ENCODE results near the gene RAD51B.

Gene RAD51B

DNA sequence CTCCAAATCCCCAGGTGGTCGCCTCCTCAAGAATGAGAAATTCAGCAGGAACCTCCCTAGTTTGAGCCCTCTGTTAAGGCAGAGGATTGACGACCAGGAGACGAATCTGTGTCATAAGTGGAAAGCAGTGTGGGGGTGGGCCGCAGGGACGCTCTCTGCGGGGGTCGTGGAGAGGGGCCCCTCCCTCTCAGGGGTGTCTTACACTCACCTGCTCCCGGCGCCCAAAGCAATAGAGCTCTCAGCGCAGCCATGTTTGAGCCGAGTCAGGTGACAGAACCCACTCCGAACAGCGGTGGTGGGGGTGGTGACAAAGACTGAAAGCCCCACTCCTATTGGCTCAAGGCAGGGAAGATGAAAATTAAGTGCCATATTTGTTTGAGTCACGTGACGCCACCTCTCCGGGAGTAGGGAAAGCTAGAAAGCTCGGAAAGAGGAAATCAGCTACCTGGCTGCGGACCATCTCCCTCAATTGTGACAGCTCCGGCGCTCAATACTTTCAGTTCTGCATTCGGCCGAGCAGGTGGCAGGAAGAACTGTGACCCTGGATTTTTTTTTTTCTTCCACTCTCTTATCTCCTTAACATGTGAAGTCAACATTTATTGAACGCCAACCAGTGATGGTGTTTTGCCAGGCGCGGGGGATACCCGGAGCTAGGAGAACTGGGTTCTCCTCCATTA, 3.1 kb upstream of the RAD51B start, which contains the start of gene ZFYVE26 (continued):
- TF ChIP-seq SCRT1 (tag by site-specific recombination; IDR thresholded peaks at IDR 0.05; ENCODE audit: borderline replicate concordance) (no peak), ZNF114 (tag by site-specific recombination; IDR thresholded peaks at IDR 0.05) (no peak), EGR2 (tag by site-specific recombination; IDR thresholded peaks at IDR 0.05; ENCODE audit: low read depth) (no peak), WT1 (tag by site-specific recombination; IDR thresholded peaks at IDR 0.05) (no peak), ZNF169 (tag by site-specific recombination; IDR thresholded peaks at IDR 0.05) (no peak), ZNF140 (tag by site-specific recombination; IDR thresholded peaks at IDR 0.05) (no peak), ZNF530 (tag by site-specific recombination; IDR thresholded peaks at IDR 0.05; ENCODE audit: low read depth) (no peak), ZNF292 (tag by site-specific recombination; IDR thresholded peaks at IDR 0.05; ENCODE audit: borderline replicate concordance, low read depth) (no peak), MEIS1 (CRISPR knock-in tag; IDR thresholded peaks at IDR 0.05; ENCODE audit: borderline replicate concordance) (no peak), SP3 (tag by site-specific recombination; IDR thresholded peaks at IDR 0.05) (peak; percentile 54), ZNF776 (tag by site-specific recombination; IDR thresholded peaks at IDR 0.05; ENCODE audit: borderline replicate concordance) (no peak), ZNF658 (tag by site-specific recombination; IDR thresholded peaks at IDR 0.05) (no peak), ZBTB8A (tag by site-specific recombination; IDR thresholded peaks at IDR 0.05) (no peak), ZNF121 (tag by site-specific recombination; IDR thresholded peaks at IDR 0.05) (no peak), ZNF335 (tag by site-specific recombination; conservative IDR thresholded peaks at IDR 0.05) (peak; percentile 38), ZNF585B (tag by site-specific recombination; IDR thresholded peaks at IDR 0.05) (no peak), ZNF623 (tag by site-specific recombination; IDR thresholded peaks at IDR 0.05) (no peak), GLIS1 (tag by site-specific recombination; IDR thresholded peaks at IDR 0.05) (peak; percentile 80), ZNF555 (tag by site-specific recombination; conservative IDR thresholded peaks at IDR 0.05) (no peak), ZNF791 (tag by site-specific recombination; IDR thresholded peaks at IDR 0.05) (no peak), ZNF707 (tag by site-specific recombination; IDR thresholded peaks at IDR 0.05) (no peak), ZBTB17 (tag by site-specific recombination; IDR thresholded peaks at IDR 0.05) (peak; percentile 87), GLI4 (tag by site-specific recombination; IDR thresholded peaks at IDR 0.05) (no peak), ZNF214 (tag by site-specific recombination; IDR thresholded peaks at IDR 0.05; ENCODE audit: borderline replicate concordance) (no peak), ZNF792 (tag by site-specific recombination; IDR thresholded peaks at IDR 0.05) (no peak), ZFP69B (tag by site-specific recombination; IDR thresholded peaks at IDR 0.05) (no peak)
- TF ChIP-seq, protein P1, sequence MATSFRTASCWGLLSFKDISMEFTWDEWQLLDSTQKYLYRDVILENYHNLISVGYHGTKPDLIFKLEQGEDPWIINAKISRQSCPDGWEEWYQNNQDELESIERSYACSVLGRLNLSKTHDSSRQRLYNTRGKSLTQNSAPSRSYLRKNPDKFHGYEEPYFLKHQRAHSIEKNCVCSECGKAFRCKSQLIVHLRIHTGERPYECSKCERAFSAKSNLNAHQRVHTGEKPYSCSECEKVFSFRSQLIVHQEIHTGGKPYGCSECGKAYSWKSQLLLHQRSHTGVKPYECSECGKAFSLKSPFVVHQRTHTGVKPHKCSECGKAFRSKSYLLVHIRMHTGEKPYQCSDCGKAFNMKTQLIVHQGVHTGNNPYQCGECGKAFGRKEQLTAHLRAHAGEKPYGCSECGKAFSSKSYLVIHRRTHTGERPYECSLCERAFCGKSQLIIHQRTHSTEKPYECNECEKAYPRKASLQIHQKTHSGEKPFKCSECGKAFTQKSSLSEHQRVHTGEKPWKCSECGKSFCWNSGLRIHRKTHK (tag by site-specific recombination; IDR thresholded peaks at IDR 0.05): no peak
- TF ChIP-seq, protein P2, sequence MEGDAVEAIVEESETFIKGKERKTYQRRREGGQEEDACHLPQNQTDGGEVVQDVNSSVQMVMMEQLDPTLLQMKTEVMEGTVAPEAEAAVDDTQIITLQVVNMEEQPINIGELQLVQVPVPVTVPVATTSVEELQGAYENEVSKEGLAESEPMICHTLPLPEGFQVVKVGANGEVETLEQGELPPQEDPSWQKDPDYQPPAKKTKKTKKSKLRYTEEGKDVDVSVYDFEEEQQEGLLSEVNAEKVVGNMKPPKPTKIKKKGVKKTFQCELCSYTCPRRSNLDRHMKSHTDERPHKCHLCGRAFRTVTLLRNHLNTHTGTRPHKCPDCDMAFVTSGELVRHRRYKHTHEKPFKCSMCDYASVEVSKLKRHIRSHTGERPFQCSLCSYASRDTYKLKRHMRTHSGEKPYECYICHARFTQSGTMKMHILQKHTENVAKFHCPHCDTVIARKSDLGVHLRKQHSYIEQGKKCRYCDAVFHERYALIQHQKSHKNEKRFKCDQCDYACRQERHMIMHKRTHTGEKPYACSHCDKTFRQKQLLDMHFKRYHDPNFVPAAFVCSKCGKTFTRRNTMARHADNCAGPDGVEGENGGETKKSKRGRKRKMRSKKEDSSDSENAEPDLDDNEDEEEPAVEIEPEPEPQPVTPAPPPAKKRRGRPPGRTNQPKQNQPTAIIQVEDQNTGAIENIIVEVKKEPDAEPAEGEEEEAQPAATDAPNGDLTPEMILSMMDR (tag by site-specific recombination; IDR thresholded peaks at IDR 0.05): no peak
- TF ChIP-seq, protein P3, sequence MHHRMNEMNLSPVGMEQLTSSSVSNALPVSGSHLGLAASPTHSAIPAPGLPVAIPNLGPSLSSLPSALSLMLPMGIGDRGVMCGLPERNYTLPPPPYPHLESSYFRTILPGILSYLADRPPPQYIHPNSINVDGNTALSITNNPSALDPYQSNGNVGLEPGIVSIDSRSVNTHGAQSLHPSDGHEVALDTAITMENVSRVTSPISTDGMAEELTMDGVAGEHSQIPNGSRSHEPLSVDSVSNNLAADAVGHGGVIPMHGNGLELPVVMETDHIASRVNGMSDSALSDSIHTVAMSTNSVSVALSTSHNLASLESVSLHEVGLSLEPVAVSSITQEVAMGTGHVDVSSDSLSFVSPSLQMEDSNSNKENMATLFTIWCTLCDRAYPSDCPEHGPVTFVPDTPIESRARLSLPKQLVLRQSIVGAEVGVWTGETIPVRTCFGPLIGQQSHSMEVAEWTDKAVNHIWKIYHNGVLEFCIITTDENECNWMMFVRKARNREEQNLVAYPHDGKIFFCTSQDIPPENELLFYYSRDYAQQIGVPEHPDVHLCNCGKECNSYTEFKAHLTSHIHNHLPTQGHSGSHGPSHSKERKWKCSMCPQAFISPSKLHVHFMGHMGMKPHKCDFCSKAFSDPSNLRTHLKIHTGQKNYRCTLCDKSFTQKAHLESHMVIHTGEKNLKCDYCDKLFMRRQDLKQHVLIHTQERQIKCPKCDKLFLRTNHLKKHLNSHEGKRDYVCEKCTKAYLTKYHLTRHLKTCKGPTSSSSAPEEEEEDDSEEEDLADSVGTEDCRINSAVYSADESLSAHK (tag by site-specific recombination; IDR thresholded peaks at IDR 0.05): no peak
- TF ChIP-seq, protein P4, sequence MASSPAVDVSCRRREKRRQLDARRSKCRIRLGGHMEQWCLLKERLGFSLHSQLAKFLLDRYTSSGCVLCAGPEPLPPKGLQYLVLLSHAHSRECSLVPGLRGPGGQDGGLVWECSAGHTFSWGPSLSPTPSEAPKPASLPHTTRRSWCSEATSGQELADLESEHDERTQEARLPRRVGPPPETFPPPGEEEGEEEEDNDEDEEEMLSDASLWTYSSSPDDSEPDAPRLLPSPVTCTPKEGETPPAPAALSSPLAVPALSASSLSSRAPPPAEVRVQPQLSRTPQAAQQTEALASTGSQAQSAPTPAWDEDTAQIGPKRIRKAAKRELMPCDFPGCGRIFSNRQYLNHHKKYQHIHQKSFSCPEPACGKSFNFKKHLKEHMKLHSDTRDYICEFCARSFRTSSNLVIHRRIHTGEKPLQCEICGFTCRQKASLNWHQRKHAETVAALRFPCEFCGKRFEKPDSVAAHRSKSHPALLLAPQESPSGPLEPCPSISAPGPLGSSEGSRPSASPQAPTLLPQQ (tag by site-specific recombination; IDR thresholded peaks at IDR 0.05): peak; percentile 41; the same call in 1 of the 2 replicates
- TF ChIP-seq, protein P5, sequence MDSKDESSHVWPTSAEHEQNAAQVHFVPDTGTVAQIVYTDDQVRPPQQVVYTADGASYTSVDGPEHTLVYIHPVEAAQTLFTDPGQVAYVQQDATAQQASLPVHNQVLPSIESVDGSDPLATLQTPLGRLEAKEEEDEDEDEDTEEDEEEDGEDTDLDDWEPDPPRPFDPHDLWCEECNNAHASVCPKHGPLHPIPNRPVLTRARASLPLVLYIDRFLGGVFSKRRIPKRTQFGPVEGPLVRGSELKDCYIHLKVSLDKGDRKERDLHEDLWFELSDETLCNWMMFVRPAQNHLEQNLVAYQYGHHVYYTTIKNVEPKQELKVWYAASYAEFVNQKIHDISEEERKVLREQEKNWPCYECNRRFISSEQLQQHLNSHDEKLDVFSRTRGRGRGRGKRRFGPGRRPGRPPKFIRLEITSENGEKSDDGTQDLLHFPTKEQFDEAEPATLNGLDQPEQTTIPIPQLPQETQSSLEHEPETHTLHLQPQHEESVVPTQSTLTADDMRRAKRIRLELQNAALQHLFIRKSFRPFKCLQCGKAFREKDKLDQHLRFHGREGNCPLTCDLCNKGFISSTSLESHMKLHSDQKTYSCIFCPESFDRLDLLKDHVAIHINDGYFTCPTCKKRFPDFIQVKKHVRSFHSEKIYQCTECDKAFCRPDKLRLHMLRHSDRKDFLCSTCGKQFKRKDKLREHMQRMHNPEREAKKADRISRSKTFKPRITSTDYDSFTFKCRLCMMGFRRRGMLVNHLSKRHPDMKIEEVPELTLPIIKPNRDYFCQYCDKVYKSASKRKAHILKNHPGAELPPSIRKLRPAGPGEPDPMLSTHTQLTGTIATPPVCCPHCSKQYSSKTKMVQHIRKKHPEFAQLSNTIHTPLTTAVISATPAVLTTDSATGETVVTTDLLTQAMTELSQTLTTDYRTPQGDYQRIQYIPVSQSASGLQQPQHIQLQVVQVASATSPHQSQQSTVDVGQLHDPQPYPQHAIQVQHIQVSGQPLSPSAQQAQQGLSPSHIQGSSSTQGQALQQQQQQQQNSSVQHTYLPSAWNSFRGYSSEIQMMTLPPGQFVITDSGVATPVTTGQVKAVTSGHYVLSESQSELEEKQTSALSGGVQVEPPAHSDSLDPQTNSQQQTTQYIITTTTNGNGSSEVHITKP (tag by site-specific recombination; IDR thresholded peaks at IDR 0.05): peak; percentile 14; the same call in 1 of the 2 replicates

Measured in HEK293 (cell line).